H1 (cell line): Measurements from ENCODE around the gene CMIP. TPM values are rescaled to one million over a fixed set of nuclear protein-coding genes. Genes with fewer than 3 reads are reported as not detected.

Experiments
- CTCF ChIA-PET: fragments of 300-600 bp; sonication (Branson Sonifier 250); formaldehyde crosslinking; loops from one replicate; lab custom pipeline; 2021; ENCODE audit not compliant: partially characterized antibody; lab: Charles Lee
- POLR2A ChIA-PET: fragments of 300-600 bp; sonication (Branson Sonifier 250); formaldehyde crosslinking; loops from one replicate; lab custom pipeline; 2021; ENCODE audit warnings: inconsistent platforms; ENCODE audit not compliant: partially characterized antibody; lab: Charles Lee
- DNase-seq, 2 experiments: peaks; one replicate each; pipeline versions ENCODE4 v3.0.0 to v3.0.0-alpha.2; 2010 to 2022; ENCODE audit warnings: low spot score in 2 of 2, low read depth in 1 of 2, mixed read lengths in 1 of 2
- FAIRE-seq: peaks from 2 replicates; lab custom pipeline; 2011; peaks lifted over from hg19 to GRCh38; lab: Jason Lieb, UNC
- H2AFZ ChIP-seq: 2 replicates; pipeline ENCODE4 v1.8.1; 2012; ENCODE audit warnings: low read length, inconsistent platforms
- H2AK5ac ChIP-seq: 2 replicates; pipeline ENCODE4 v1.6.1; 2013; ENCODE audit warnings: low read depth, low read length
- H2BK120ac ChIP-seq: replicated peaks from 2 replicates; pipeline ENCODE3; 2013; ENCODE audit warnings: low read depth, low read length, inconsistent platforms
- H2BK12ac ChIP-seq: 2 replicates; pipeline ENCODE4 v1.6.1; 2013; ENCODE audit warnings: low read depth, low read length
- H2BK15ac ChIP-seq: 2 replicates; pipeline ENCODE4 v1.6.1; 2013; ENCODE audit warnings: low read length
- H2BK20ac ChIP-seq: 2 replicates; pipeline ENCODE4 v1.6.1; 2013; ENCODE audit warnings: low read length
- H2BK5ac ChIP-seq: 2 replicates; pipeline ENCODE4 v1.6.1; 2013; ENCODE audit warnings: low read depth, low read length
- H3K14ac ChIP-seq: 2 replicates; pipeline ENCODE4 v1.6.1; 2013; ENCODE audit warnings: inconsistent platforms; ENCODE audit not compliant: insufficient read length
- H3K18ac ChIP-seq: 2 replicates; pipeline ENCODE4 v1.6.1; 2013; ENCODE audit warnings: low read length; ENCODE audit errors: extremely low read depth
- H3K23ac ChIP-seq: 2 replicates; pipeline ENCODE4 v1.6.1; 2013; ENCODE audit warnings: inconsistent platforms; ENCODE audit not compliant: insufficient read length
- H3K23me2 ChIP-seq: 2 replicates; pipeline ENCODE4 v1.6.1; 2013; ENCODE audit warnings: low read depth, low read length
- H3K27ac ChIP-seq: 2 replicates; pipeline ENCODE4 v1.6.1; 2011; ENCODE audit warnings: low read depth, low read length, inconsistent platforms
- H3K27me3 ChIP-seq, 4 experiments: replicated peaks in 1 of 4; 1 replicate in 1 of 4; 2 replicates in 3 of 4; pipeline versions ENCODE4 v1.6.1 to v1.8.1; 2011 to 2013; ENCODE audit warnings: low read length in 3 of 4, mild to moderate bottlenecking in 3 of 4, inconsistent platforms in 2 of 4, mixed read lengths in 2 of 4, moderate library complexity in 1 of 4; ENCODE audit not compliant: control insufficient read depth in 3 of 4, insufficient read depth in 3 of 4; ENCODE audit errors: extremely low read depth in 1 of 4
- H3K36me3 ChIP-seq, 4 experiments: 2 replicates each; pipeline versions ENCODE4 v1.6.1 to v1.8.1; 2011 to 2013; ENCODE audit warnings: mild to moderate bottlenecking in 4 of 4, low read length in 3 of 4, moderate library complexity in 2 of 4, control low read depth in 1 of 4, inconsistent platforms in 1 of 4; ENCODE audit not compliant: insufficient read depth in 4 of 4, control insufficient read depth in 2 of 4
- H3K4ac ChIP-seq: replicated peaks from 2 replicates; pipeline ENCODE3; 2013; ENCODE audit warnings: low read length, low read depth, mixed read lengths, inconsistent platforms; ENCODE audit not compliant: insufficient read length
- H3K4me1 ChIP-seq, 4 experiments: replicated peaks in 1 of 4; 1 replicate in 1 of 4; 2 replicates in 3 of 4; pipeline versions ENCODE4 v1.6.1 to v1.8.1; 2011 to 2013; ENCODE audit warnings: low read length in 3 of 4, inconsistent platforms in 2 of 4, mixed read lengths in 1 of 4; ENCODE audit not compliant: insufficient read depth in 4 of 4, control insufficient read depth in 3 of 4
- H3K4me2 ChIP-seq, 2 experiments: 2 replicates each; pipeline versions ENCODE4 v1.6.1 to v1.8.1; 2011 to 2013; ENCODE audit warnings: low read depth in 2 of 2, low read length in 2 of 2, control low read depth in 1 of 2, inconsistent platforms in 1 of 2, mild to moderate bottlenecking in 1 of 2; ENCODE audit not compliant: insufficient read depth in 1 of 2
- H3K4me3 ChIP-seq, 4 experiments: fragments of 200-600, 300-600 bp in 1 of 4; sonication (generic), shearing (Covaris generic), sonication (Bioruptor Twin) in 1 of 4; 2 replicates each; pipeline versions ENCODE4 v1.5.1 to v1.8.1; 2011 to 2016; ENCODE audit warnings: low read length in 4 of 4, low read depth in 3 of 4, control low read depth in 2 of 4, inconsistent platforms in 2 of 4, mild to moderate bottlenecking in 2 of 4, mixed read lengths in 1 of 4, moderate library complexity in 1 of 4; ENCODE audit not compliant: insufficient read depth in 2 of 4; ENCODE audit errors: extremely low read depth in 1 of 4
- H3K56ac ChIP-seq: replicated peaks from 2 replicates; pipeline ENCODE3; 2013; ENCODE audit warnings: low read depth, mild to moderate bottlenecking, mixed read lengths, low read length, inconsistent platforms; ENCODE audit not compliant: insufficient read length
- H3K79me1 ChIP-seq: 2 replicates; pipeline ENCODE4 v1.6.1; 2013; ENCODE audit warnings: low read depth, low read length, control low read depth
- H3K79me2 ChIP-seq, 2 experiments: 2 replicates each; pipeline versions ENCODE4 v1.6.1 to v1.8.1; 2012 to 2013; ENCODE audit warnings: low read length in 2 of 2, mild to moderate bottlenecking in 2 of 2, inconsistent platforms in 1 of 2; ENCODE audit not compliant: insufficient read depth in 2 of 2, control insufficient read depth in 1 of 2
- H3K9ac ChIP-seq, 4 experiments: replicated peaks in 1 of 4; 1 replicate in 1 of 4; 2 replicates in 3 of 4; pipeline versions ENCODE4 v1.6.1 to v1.8.1; 2011 to 2013; ENCODE audit warnings: low read depth in 3 of 4, low read length in 3 of 4, control low read depth in 2 of 4, mild to moderate bottlenecking in 2 of 4, moderate library complexity in 2 of 4, inconsistent platforms in 1 of 4; ENCODE audit errors: extremely low read depth in 1 of 4
- H3K9me3 ChIP-seq, 2 experiments: 2 replicates each; pipeline versions ENCODE4 v1.6.1 to v1.8.1; 2012 to 2013; ENCODE audit warnings: mild to moderate bottlenecking in 2 of 2, moderate library complexity in 2 of 2, control low read depth in 1 of 2, inconsistent platforms in 1 of 2, low read depth in 1 of 2, low read length in 1 of 2, mixed read lengths in 1 of 2; ENCODE audit not compliant: insufficient read depth in 2 of 2
- H4K20me1 ChIP-seq, 2 experiments: replicated peaks in 1 of 2; 2 replicates each; pipeline versions ENCODE3 to v1.8.1; 2011 to 2013; ENCODE audit warnings: inconsistent platforms in 2 of 2, low read length in 2 of 2, mild to moderate bottlenecking in 1 of 2; ENCODE audit not compliant: insufficient read depth in 2 of 2, control insufficient read depth in 1 of 2
- H4K5ac ChIP-seq: 2 replicates; pipeline ENCODE4 v1.6.1; 2013; ENCODE audit warnings: low read length, low read depth, mixed read lengths, inconsistent platforms; ENCODE audit not compliant: insufficient read length
- H4K8ac ChIP-seq: 2 replicates; pipeline ENCODE4 v1.8.0; 2013; ENCODE audit warnings: mild to moderate bottlenecking, moderate library complexity, low read length, inconsistent platforms; ENCODE audit not compliant: insufficient read depth; ENCODE audit errors: extremely low read depth
- H4K91ac ChIP-seq: replicated peaks from 2 replicates; pipeline ENCODE3; 2013; ENCODE audit warnings: low read length, mixed read lengths, inconsistent platforms; ENCODE audit not compliant: insufficient read length
- CHD1 ChIP-seq: IDR thresholded peaks from 2 replicates; pipeline ENCODE4 v1.6.1; 2012; ENCODE audit warnings: low read depth, low read length, improper control_type of control experiment
- TCF12 ChIP-seq: IDR thresholded peaks from 2 replicates; pipeline ENCODE4 v1.6.1; 2011; ENCODE audit warnings: low read depth, mild to moderate bottlenecking, low read length
- WGBS, 2 experiments: shearing (Covaris generic) in 1 of 2; methylation state at CpG; one replicate each; pipeline versions ENCODE4 v1.1.6 to v1.1.7; 2013 to 2015; ENCODE audit warnings: low lambda C conversion rate in 2 of 2, mixed read lengths in 2 of 2, inconsistent platforms in 1 of 2, low coverage in 1 of 2, missing lambda C conversion rate in 1 of 2; ENCODE audit not compliant: insufficient replicate concordance in 2 of 2, insufficient coverage in 1 of 2, insufficient read length in 1 of 2; ENCODE audit errors: extremely low coverage in 1 of 2, missing lambda C conversion rate in 1 of 2; 5-methylcytosine and 5-hydroxymethylcytosine counted together
- polyA plus RNA-seq, 7 experiments: library from polyadenylated mRNA; depleted of rRNA in 3 of 7; stranded (reverse) in 5 of 7; unstranded in 2 of 7; fragments of >200 nt in 5 of 7; fragments of 200-250 nt in 2 of 7; gene quantifications; 1 replicate in 5 of 7; 2 replicates in 1 of 7; 4 replicates in 1 of 7; pipeline versions ENCODE4 v1.2.1 to v1.2.3, GENCODE V29; 2011 to 2013; ENCODE audit warnings: missing spikeins in 2 of 7, mixed read lengths in 2 of 7
- total RNA-seq: library from RNA; stranded (reverse); fragmentation: NEBNext Ultra II Directional; extraction: Animal tissue kit (Norgen Biotek cat#: 25700); gene quantifications from 2 replicates; pipeline ENCODE4 v1.2.1, GENCODE V29; 2021

Gene CMIP
- total and polyA plus RNA-seq, 2 of the 8 experiments (the other 6 are each of a cell fraction or from before 2014, with no cell fraction given) = 7.9 to 53.2 TPM

DNA sequence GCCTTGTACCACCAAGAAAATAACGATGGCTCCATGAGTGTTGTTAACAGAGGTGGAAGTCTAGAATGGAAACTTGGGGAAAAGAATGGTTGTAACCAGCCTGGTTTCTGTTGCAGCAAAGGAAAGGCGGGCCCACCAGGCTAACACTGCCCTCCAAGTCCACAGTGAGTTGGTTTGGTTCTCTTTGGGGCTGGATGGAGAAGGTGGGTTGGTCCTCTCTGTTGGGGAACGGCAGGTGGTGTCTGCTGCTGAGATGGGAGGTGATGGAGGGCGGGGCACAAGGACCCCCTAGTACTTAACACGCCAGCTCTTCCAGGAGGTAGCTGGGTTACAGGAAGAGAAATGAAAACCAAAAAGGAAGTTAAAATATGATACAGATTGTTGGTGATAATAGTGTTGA lies 257.9 kb downstream of the CMIP start:
- Histone ChIP-seq H3K4ac (no peak overlapping the region), H4K20me1 (peaks cover 0 to 5% of the 10 kb centered on the region in 2 experiments), H4K8ac (no peak overlapping the region), H3K36me3 (peaks cover 4 to 31% (median 14%) of the 10 kb centered on the region in 4 experiments; a peak in 6 of 8 replicates), H2BK12ac (no peak overlapping the region), H2AK5ac (no peak overlapping the region), H3K14ac (no peak overlapping the region), H2BK15ac (no peak overlapping the region), H3K18ac (no peak overlapping the region), H3K23ac (no peak overlapping the region), H2BK5ac (no peak overlapping the region), H2BK20ac (no peak overlapping the region), H4K5ac (no peak overlapping the region), H3K27me3 (no peaks in the 10 kb centered on the region), H3K79me1 (no peaks in the 10 kb centered on the region), H3K4me2 (no peak overlapping the region), H2AFZ (no peak overlapping the region), H3K56ac (no peak overlapping the region), H3K4me1 (no peaks in the 10 kb centered on the region; a peak in 1 of 7 replicates), H3K9me3 (no peaks in the 10 kb centered on the region), H3K23me2 (no peaks in the 10 kb centered on the region), H2BK120ac (no peak overlapping the region), H3K4me3 (no peak overlapping the region), H3K27ac (no peak overlapping the region), H3K9ac (no peak overlapping the region), H3K79me2 (no peaks in the 10 kb centered on the region), H4K91ac (no peak overlapping the region)
- FAIRE-seq (no peak), DNase-seq (no peak)
- POLR2A ChIA-PET = no interaction called here
- WGBS, 2 experiments = 82% methylated on average over 5 of the region's 5 CpGs; no CpG with 5 or more reads in 1 of the 2 experiments
- CTCF ChIA-PET = interaction anchor here (1.3 to 9.8 kb wide), 2 partner anchors 9 to 82 kb away, joined by 4 to 134 read pairs; no protein-coding TSS in a partner anchor
- TF ChIP-seq TCF12 (no peak), CHD1 (no peak)
